GM23338 (cell line): ENCODE measurements around the gene PIK3R3. TPM values are rescaled to one million over a fixed set of nuclear protein-coding genes. Genes with fewer than 3 reads are reported as not detected.

ENCODE experiments used
- ATAC-seq: fragments of 200-7000 bp; cut with Tn5 transposase; 3 replicates; pipeline ENCODE4 v1.9.1; 2020
- DNase-seq: peaks from one replicate; pipeline ENCODE4 v3.0.0-alpha.2; 2015; ENCODE audit warnings: low spot score
- H2AFZ ChIP-seq: fragments of 200-600 bp; sonication (generic); 2 replicates; pipeline ENCODE4 v1.8.0; 2016; ENCODE audit warnings: antibody characterized with exemption, mild to moderate bottlenecking, moderate library complexity
- H3F3A ChIP-seq: fragments of 200-600 bp; sonication (generic); replicated peaks from 2 replicates; pipeline ENCODE4 v1.8.0; 2017; ENCODE audit warnings: antibody characterized with exemption, mixed run types, low read depth
- H3K27ac ChIP-seq: fragments of 200-600 bp; sonication (generic); 2 replicates; pipeline ENCODE4 v1.6.1; 2016; ENCODE audit warnings: low read depth
- H3K27me3 ChIP-seq: fragments of 200-600 bp; sonication (generic); 2 replicates; pipeline ENCODE4 v1.8.0; 2016; ENCODE audit warnings: mild to moderate bottlenecking, mixed run types, moderate library complexity; ENCODE audit not compliant: insufficient read depth
- H3K36me3 ChIP-seq: fragments of 200-600 bp; sonication (generic); 2 replicates; pipeline ENCODE4 v1.8.0; 2016; ENCODE audit warnings: mild to moderate bottlenecking; ENCODE audit not compliant: insufficient read depth
- H3K4me1 ChIP-seq: fragments of 200-600 bp; sonication (generic); 2 replicates; pipeline ENCODE4 v1.8.0; 2016; ENCODE audit warnings: mild to moderate bottlenecking, moderate library complexity; ENCODE audit not compliant: insufficient read depth
- H3K4me2 ChIP-seq: fragments of 200-600 bp; sonication (generic); 2 replicates; pipeline ENCODE4 v1.7.1; 2017; ENCODE audit warnings: mixed run types
- H3K4me3 ChIP-seq: fragments of 200-600 bp; sonication (generic); 2 replicates; pipeline ENCODE4 v1.6.1; 2016; ENCODE audit warnings: mixed run types
- H3K79me2 ChIP-seq: fragments of 200-600 bp; sonication (generic); replicated peaks from 2 replicates; pipeline ENCODE4 v1.8.0; 2017; ENCODE audit warnings: mild to moderate bottlenecking; ENCODE audit not compliant: insufficient read depth
- H3K9me2 ChIP-seq: fragments of 200-600 bp; sonication (generic); 2 replicates; pipeline ENCODE4 v1.8.0; 2017; ENCODE audit not compliant: insufficient read depth
- H4K20me1 ChIP-seq: fragments of 200-600 bp; sonication (generic); replicated peaks from 2 replicates; pipeline ENCODE4 v1.8.0; 2017; ENCODE audit warnings: mild to moderate bottlenecking; ENCODE audit not compliant: insufficient read depth
- H3K27ac Mint-ChIP-seq: 2 replicates; pipeline ENCODE4 v1.8.0; 2020; ENCODE audit warnings: inconsistent platforms, mild to moderate bottlenecking, moderate library complexity, mixed read lengths
- H3K27me3 Mint-ChIP-seq: 3 replicates; pipeline ENCODE4 v1.8.0; 2022; ENCODE audit warnings: low read depth, mild to moderate bottlenecking, moderate library complexity, mixed read lengths, inconsistent platforms; ENCODE audit not compliant: insufficient read depth, poor library complexity
- H3K36me3 Mint-ChIP-seq: 3 replicates; pipeline ENCODE4 v1.8.0; 2021; ENCODE audit warnings: low read depth, mild to moderate bottlenecking, inconsistent platforms, moderate library complexity, mixed read lengths
- H3K4me1 Mint-ChIP-seq: 3 replicates; pipeline ENCODE4 v1.8.0; 2020; ENCODE audit warnings: mild to moderate bottlenecking, inconsistent platforms, mixed read lengths
- H3K4me3 Mint-ChIP-seq: 3 replicates; pipeline ENCODE4 v1.8.0; 2021; ENCODE audit warnings: moderate library complexity, mild to moderate bottlenecking, inconsistent platforms, mixed read lengths
- H3K9me3 Mint-ChIP-seq: 3 replicates; pipeline ENCODE4 v1.8.0; 2020; ENCODE audit warnings: moderate library complexity, mild to moderate bottlenecking, inconsistent platforms, mixed read lengths
- CREB1 ChIP-seq: fragments of 250-450 bp; sonication (Bioruptor Pico); IDR thresholded peaks from 2 replicates; pipeline ENCODE4 v1.5.0; 2020; ENCODE audit warnings: low read depth, mild to moderate bottlenecking, moderate library complexity
- EZH2 ChIP-seq: fragments of 200-600 bp; sonication (generic); IDR thresholded peaks from one replicate; pipeline ENCODE4 v1.8.0; 2017; ENCODE audit warnings: antibody characterized with exemption, mild to moderate bottlenecking, low read depth; ENCODE audit not compliant: unreplicated experiment
- EZH2phosphoT487 ChIP-seq: fragments of 200-600 bp; sonication (generic); IDR thresholded peaks from one replicate; pipeline ENCODE4 v1.8.1; 2018; ENCODE audit warnings: antibody characterized with exemption; ENCODE audit not compliant: unreplicated experiment
- NANOG ChIP-seq: IDR thresholded peaks from 2 replicates; pipeline ENCODE4 v1.6.1; 2016; ENCODE audit warnings: antibody characterized with exemption, borderline replicate concordance
- POLR2AphosphoS5 ChIP-seq: IDR thresholded peaks from 2 replicates; pipeline ENCODE4 v1.6.1; 2016; ENCODE audit warnings: antibody characterized with exemption, low read depth
- STAT1 ChIP-seq: IDR thresholded peaks from one replicate; pipeline ENCODE4 v1.6.1; 2016; ENCODE audit warnings: antibody characterized with exemption; ENCODE audit not compliant: unreplicated experiment
- ZNF114 ChIP-seq: fragments of 250-450 bp; sonication (Bioruptor Pico); IDR thresholded peaks from 2 replicates; pipeline ENCODE4 v1.5.0; 2020; ENCODE audit warnings: mild to moderate bottlenecking, moderate library complexity
- polyA plus RNA-seq: library from polyadenylated mRNA; unstranded; fragments of >200 nt; fragmentation: Nextera tagmentation; extraction: Ambion mirVana; gene quantifications from 2 replicates; pipeline ENCODE4 v1.2.1, GENCODE V29; 2016
- total RNA-seq: library from RNA; depleted of rRNA; stranded (reverse); fragments of >200 nt; shearing (Covaris generic); gene quantifications from 2 replicates; pipeline ENCODE4 v1.2.3, GENCODE V29; 2014
- TF ChIP-seq, protein P1 (sequence below): fragments of 250-450 bp; sonication (Bioruptor Pico); IDR thresholded peaks from 2 replicates; pipeline ENCODE4 v1.5.0; 2020; ENCODE audit warnings: mild to moderate bottlenecking, moderate library complexity
- TF ChIP-seq, protein P2 (sequence below), 2 experiments: fragments of 200-600 bp in 1 of 2; sonication (generic) in 1 of 2; conservative IDR thresholded peaks; 2 replicates each; pipeline versions ENCODE4 v1.5.1 to v1.6.1; 2016 to 2017; ENCODE audit warnings: antibody characterized with exemption in 2 of 2, low read depth in 2 of 2, mild to moderate bottlenecking in 2 of 2, moderate library complexity in 1 of 2
- TF ChIP-seq, protein P3 (sequence below): IDR thresholded peaks from 2 replicates; pipeline ENCODE4 v1.6.1; 2016; ENCODE audit warnings: antibody characterized with exemption

The PIK3R3 gene
- total and polyA plus RNA-seq, 2 experiments from 2014 or later = 7.5 to 8.6 TPM

DNA sequence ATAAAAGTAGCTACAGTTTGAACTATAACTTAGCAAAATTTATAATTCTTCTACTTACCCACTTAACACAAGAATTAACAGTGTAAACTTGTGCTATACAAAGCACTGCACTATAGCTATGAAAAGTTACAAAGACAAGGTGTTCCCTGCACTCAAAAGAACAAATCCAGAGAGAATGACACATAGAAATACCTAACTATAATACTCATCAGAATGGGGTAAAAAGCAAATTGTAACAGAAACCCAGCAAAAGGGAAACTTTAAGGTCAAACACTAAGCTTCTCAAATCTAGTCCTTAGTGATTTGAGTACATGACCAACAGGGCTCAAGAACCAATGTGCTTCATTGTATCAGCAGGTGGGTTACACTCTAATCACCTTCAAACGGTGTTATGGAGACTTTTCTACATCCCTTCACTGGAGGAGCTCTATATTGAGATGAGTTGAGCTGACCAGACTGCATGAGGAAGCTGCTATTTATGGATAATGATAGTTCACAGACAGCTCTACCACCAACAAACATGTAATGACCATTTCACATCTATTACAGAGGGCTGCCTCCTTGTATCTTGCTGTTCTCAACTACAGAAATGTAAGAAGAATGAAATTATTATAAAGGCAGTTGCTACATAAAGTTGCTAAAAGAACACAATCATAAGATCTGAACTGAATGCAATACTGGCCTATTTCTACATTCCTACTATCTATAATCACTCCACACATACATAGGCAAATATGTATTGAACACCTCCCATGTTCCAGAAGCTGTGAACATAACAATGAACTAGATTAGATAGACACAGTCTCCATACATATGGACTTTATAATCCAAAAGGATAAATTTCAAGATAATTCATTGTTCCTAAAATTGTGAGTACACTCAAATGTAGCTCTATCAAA is 47.6 kb downstream of the PIK3R3 start:
- ATAC-seq (no peak), DNase-seq (no peak)
- Histone ChIP-seq H3K4me1 (no peaks in the 10 kb centered on the region), H3F3A (no peaks in the 10 kb centered on the region), H3K4me3 (no peak overlapping the region), H2AFZ (no peak overlapping the region), H3K36me3 (no peaks in the 10 kb centered on the region), H3K79me2 (no peaks in the 10 kb centered on the region), H3K9me2 (no peaks in the 10 kb centered on the region), H3K27ac (no peak overlapping the region; the same call in 1 of the 2 replicates), H3K27me3 (no peaks in the 10 kb centered on the region), H4K20me1 (no peaks in the 10 kb centered on the region), H3K4me2 (no peak overlapping the region)
- H3K9me3 Mint-ChIP-seq = no peaks in the 10 kb centered on the region
- H3K36me3 Mint-ChIP-seq = no peaks in the 10 kb centered on the region
- no peaks in the 10 kb centered on the region; the same call in 2 of the 3 replicates for H3K4me1 Mint-ChIP-seq
- TF ChIP-seq CREB1 (CRISPR knock-in tag) (no peak), ZNF114 (no peak), STAT1 (no peak), EZH2 (no peak), NANOG (no peak), EZH2phosphoT487 (no peak), POLR2AphosphoS5 (no peak)
- TF ChIP-seq, protein P1, sequence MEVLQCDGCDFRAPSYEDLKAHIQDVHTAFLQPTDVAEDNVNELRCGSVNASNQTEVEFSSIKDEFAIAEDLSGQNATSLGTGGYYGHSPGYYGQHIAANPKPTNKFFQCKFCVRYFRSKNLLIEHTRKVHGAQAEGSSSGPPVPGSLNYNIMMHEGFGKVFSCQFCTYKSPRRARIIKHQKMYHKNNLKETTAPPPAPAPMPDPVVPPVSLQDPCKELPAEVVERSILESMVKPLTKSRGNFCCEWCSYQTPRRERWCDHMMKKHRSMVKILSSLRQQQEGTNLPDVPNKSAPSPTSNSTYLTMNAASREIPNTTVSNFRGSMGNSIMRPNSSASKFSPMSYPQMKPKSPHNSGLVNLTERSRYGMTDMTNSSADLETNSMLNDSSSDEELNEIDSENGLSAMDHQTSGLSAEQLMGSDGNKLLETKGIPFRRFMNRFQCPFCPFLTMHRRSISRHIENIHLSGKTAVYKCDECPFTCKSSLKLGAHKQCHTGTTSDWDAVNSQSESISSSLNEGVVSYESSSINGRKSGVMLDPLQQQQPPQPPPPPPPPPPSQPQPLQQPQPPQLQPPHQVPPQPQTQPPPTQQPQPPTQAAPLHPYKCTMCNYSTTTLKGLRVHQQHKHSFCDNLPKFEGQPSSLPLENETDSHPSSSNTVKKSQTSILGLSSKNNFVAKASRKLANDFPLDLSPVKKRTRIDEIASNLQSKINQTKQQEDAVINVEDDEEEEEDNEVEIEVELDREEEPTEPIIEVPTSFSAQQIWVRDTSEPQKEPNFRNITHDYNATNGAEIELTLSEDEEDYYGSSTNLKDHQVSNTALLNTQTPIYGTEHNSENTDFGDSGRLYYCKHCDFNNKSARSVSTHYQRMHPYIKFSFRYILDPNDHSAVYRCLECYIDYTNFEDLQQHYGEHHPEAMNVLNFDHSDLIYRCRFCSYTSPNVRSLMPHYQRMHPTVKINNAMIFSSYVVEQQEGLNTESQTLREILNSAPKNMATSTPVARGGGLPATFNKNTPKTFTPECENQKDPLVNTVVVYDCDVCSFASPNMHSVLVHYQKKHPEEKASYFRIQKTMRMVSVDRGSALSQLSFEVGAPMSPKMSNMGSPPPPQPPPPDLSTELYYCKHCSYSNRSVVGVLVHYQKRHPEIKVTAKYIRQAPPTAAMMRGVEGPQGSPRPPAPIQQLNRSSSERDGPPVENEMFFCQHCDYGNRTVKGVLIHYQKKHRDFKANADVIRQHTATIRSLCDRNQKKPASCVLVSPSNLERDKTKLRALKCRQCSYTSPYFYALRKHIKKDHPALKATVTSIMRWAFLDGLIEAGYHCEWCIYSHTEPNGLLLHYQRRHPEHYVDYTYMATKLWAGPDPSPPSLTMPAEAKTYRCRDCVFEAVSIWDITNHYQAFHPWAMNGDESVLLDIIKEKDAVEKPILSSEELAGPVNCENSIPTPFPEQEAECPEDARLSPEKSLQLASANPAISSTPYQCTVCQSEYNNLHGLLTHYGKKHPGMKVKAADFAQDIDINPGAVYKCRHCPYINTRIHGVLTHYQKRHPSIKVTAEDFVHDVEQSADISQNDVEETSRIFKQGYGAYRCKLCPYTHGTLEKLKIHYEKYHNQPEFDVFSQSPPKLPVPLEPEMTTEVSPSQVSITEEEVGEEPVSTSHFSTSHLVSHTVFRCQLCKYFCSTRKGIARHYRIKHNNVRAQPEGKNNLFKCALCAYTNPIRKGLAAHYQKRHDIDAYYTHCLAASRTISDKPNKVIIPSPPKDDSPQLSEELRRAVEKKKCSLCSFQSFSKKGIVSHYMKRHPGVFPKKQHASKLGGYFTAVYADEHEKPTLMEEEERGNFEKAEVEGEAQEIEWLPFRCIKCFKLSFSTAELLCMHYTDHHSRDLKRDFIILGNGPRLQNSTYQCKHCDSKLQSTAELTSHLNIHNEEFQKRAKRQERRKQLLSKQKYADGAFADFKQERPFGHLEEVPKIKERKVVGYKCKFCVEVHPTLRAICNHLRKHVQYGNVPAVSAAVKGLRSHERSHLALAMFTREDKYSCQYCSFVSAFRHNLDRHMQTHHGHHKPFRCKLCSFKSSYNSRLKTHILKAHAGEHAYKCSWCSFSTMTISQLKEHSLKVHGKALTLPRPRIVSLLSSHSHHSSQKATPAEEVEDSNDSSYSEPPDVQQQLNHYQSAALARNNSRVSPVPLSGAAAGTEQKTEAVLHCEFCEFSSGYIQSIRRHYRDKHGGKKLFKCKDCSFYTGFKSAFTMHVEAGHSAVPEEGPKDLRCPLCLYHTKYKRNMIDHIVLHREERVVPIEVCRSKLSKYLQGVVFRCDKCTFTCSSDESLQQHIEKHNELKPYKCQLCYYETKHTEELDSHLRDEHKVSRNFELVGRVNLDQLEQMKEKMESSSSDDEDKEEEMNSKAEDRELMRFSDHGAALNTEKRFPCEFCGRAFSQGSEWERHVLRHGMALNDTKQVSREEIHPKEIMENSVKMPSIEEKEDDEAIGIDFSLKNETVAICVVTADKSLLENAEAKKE = no peak
- TF ChIP-seq, protein P2, sequence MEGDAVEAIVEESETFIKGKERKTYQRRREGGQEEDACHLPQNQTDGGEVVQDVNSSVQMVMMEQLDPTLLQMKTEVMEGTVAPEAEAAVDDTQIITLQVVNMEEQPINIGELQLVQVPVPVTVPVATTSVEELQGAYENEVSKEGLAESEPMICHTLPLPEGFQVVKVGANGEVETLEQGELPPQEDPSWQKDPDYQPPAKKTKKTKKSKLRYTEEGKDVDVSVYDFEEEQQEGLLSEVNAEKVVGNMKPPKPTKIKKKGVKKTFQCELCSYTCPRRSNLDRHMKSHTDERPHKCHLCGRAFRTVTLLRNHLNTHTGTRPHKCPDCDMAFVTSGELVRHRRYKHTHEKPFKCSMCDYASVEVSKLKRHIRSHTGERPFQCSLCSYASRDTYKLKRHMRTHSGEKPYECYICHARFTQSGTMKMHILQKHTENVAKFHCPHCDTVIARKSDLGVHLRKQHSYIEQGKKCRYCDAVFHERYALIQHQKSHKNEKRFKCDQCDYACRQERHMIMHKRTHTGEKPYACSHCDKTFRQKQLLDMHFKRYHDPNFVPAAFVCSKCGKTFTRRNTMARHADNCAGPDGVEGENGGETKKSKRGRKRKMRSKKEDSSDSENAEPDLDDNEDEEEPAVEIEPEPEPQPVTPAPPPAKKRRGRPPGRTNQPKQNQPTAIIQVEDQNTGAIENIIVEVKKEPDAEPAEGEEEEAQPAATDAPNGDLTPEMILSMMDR (conservative IDR thresholded peaks at IDR 0.05; ENCODE audit: low read depth in 2 of 2) = no peak
- TF ChIP-seq, protein P3, sequence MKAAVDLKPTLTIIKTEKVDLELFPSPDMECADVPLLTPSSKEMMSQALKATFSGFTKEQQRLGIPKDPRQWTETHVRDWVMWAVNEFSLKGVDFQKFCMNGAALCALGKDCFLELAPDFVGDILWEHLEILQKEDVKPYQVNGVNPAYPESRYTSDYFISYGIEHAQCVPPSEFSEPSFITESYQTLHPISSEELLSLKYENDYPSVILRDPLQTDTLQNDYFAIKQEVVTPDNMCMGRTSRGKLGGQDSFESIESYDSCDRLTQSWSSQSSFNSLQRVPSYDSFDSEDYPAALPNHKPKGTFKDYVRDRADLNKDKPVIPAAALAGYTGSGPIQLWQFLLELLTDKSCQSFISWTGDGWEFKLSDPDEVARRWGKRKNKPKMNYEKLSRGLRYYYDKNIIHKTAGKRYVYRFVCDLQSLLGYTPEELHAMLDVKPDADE = no peak
- no peak overlapping the region for H3K27ac Mint-ChIP-seq
- no peak overlapping the region for H3K4me3 Mint-ChIP-seq
- H3K27me3 Mint-ChIP-seq = no peaks in the 10 kb centered on the region
